Measurements from ENCODE around the gene ERCC1. TPM values are rescaled to one million over a fixed set of nuclear protein-coding genes. Genes with fewer than 3 reads are reported as not detected.

Gene ERCC1
- total and polyA plus RNA-seq, 2 of the 13 experiments (the other 11 are each of a cell fraction or from before 2014, with no cell fraction given) = 40.0 to 66.4 TPM

- no peak for TF ChIP-seq REST (IDR thresholded peaks at IDR 0.05; ENCODE audit: borderline replicate concordance in 1 of 2, low read depth in 1 of 2, low read length in 2 of 2)
- TF ChIP-seq SETDB1 (CRISPR knock-in tag; IDR thresholded peaks at IDR 0.05; ENCODE audit: borderline replicate concordance) = no peak
- TF ChIP-seq, protein P1, sequence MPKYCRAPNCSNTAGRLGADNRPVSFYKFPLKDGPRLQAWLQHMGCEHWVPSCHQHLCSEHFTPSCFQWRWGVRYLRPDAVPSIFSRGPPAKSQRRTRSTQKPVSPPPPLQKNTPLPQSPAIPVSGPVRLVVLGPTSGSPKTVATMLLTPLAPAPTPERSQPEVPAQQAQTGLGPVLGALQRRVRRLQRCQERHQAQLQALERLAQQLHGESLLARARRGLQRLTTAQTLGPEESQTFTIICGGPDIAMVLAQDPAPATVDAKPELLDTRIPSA (CRISPR knock-in tag; IDR thresholded peaks at IDR 0.05; ENCODE audit: borderline replicate concordance) = no peak; the same call in 1 of the 2 replicates
- TF ChIP-seq POLR2AphosphoS5 (IDR thresholded peaks at IDR 0.05; ENCODE audit: low read depth, low read length) = peak; percentile 73
- TF ChIP-seq ZNF234 (CRISPR knock-in tag; conservative IDR thresholded peaks at IDR 0.05) = no peak
- TF ChIP-seq ZNF713 (CRISPR knock-in tag; IDR thresholded peaks at IDR 0.05) = 0 out of 2 replicates have a peak, but pooled peaks have one; percentile 55
- TF ChIP-seq ZNF781 (CRISPR knock-in tag; IDR thresholded peaks at IDR 0.05; ENCODE audit: borderline replicate concordance, not compliant biosample characterization) = no peak
- no peak for TF ChIP-seq ZNF615 (CRISPR knock-in tag; IDR thresholded peaks at IDR 0.05; ENCODE audit: borderline replicate concordance)
- TF ChIP-seq PHF20 (CRISPR knock-in tag; IDR thresholded peaks at IDR 0.05) = no peak
- TF ChIP-seq PHF5A (CRISPR knock-in tag; IDR thresholded peaks at IDR 0.05; ENCODE audit: low read depth, unreplicated experiment) = no peak
- no peak for TF ChIP-seq ZNF512 (CRISPR knock-in tag; IDR thresholded peaks at IDR 0.05)
- TF ChIP-seq ASH2L (IDR thresholded peaks at IDR 0.05; ENCODE audit: insufficient read length, low read depth, low read length) = no peak
- TF ChIP-seq SUZ12 (IDR thresholded peaks at IDR 0.05; ENCODE audit: low read depth, low read length) = peak; percentile 93
- TF ChIP-seq ISL2 (CRISPR knock-in tag; IDR thresholded peaks at IDR 0.05) = peak; percentile 9; the same call in 1 of the 2 replicates
- TF ChIP-seq ESRRA (CRISPR knock-in tag; IDR thresholded peaks at IDR 0.05; ENCODE audit: low read depth) = no peak
- no peak for TF ChIP-seq ZNF772 (CRISPR knock-in tag; IDR thresholded peaks at IDR 0.05)
- no peak for TF ChIP-seq FOXA1 (IDR thresholded peaks at IDR 0.05)
- peak; percentile 55 for TF ChIP-seq FOXA1 (CRISPR knock-in tag; IDR thresholded peaks at IDR 0.05)
- TF ChIP-seq ZNF430 (CRISPR knock-in tag; IDR thresholded peaks at IDR 0.05) = no peak
- TF ChIP-seq GMEB2 (CRISPR knock-in tag; IDR thresholded peaks at IDR 0.05; ENCODE audit: low read depth) = no peak
- TF ChIP-seq STAG1 (CRISPR knock-in tag; IDR thresholded peaks at IDR 0.05) = no peak
- TF ChIP-seq ZFP41 (CRISPR knock-in tag; IDR thresholded peaks at IDR 0.05; ENCODE audit: borderline replicate concordance) = no peak
- TF ChIP-seq FOXK1 (CRISPR knock-in tag; IDR thresholded peaks at IDR 0.05; ENCODE audit: borderline replicate concordance, low read depth) = 0 out of 2 replicates have a peak, but pooled peaks have one; percentile 12
Measured at GRCh38 chr19:45405435-45406225, 18.1 kb downstream of the ERCC1 start (continued).
